Osteocyte (in vitro differentiated cells): ENCODE data around the gene NINJ1. TPM values are rescaled to one million over a fixed set of nuclear protein-coding genes. Genes with fewer than 3 reads are reported as not detected.

Experiments used
- DNase-seq: peaks from one replicate; pipeline ENCODE4 v3.0.0; 2021; ENCODE audit warnings: mixed read lengths; ENCODE audit not compliant: unreplicated experiment; ENCODE audit errors: extremely low spot score
- H3K27ac Mint-ChIP-seq: one replicate; pipeline ENCODE4 v1.8.0; 2021; ENCODE audit warnings: mild to moderate bottlenecking, mixed read lengths; ENCODE audit not compliant: unreplicated experiment
- H3K27me3 Mint-ChIP-seq: one replicate; pipeline ENCODE4 v1.8.0; 2021; ENCODE audit warnings: mixed read lengths; ENCODE audit not compliant: unreplicated experiment
- H3K36me3 Mint-ChIP-seq: one replicate; pipeline ENCODE4 v1.8.0; 2021; ENCODE audit warnings: mixed read lengths; ENCODE audit not compliant: unreplicated experiment
- H3K4me1 Mint-ChIP-seq: one replicate; pipeline ENCODE4 v1.8.0; 2021; ENCODE audit warnings: mixed read lengths; ENCODE audit not compliant: unreplicated experiment
- H3K4me3 Mint-ChIP-seq: one replicate; pipeline ENCODE4 v1.8.0; 2021; ENCODE audit warnings: mild to moderate bottlenecking, moderate library complexity, mixed read lengths; ENCODE audit not compliant: unreplicated experiment
- H3K9me3 Mint-ChIP-seq: one replicate; pipeline ENCODE4 v1.8.0; 2021; ENCODE audit warnings: mixed read lengths; ENCODE audit not compliant: unreplicated experiment
- total RNA-seq: library from RNA; stranded (reverse); gene quantifications from 2 replicates; pipeline ENCODE4 v1.2.1, GENCODE V29; 2021
- TF ChIP-seq, protein P1 (sequence below): fragments of 200-600 bp; sonication (generic); IDR thresholded peaks from 2 replicates; pipeline ENCODE4 v1.5.0; 2021; ENCODE audit warnings: antibody characterized with exemption, mild to moderate bottlenecking, moderate library complexity

NINJ1 gene
- total RNA-seq, 1 donor from 2014 or later: 32.9 TPM

DNA sequence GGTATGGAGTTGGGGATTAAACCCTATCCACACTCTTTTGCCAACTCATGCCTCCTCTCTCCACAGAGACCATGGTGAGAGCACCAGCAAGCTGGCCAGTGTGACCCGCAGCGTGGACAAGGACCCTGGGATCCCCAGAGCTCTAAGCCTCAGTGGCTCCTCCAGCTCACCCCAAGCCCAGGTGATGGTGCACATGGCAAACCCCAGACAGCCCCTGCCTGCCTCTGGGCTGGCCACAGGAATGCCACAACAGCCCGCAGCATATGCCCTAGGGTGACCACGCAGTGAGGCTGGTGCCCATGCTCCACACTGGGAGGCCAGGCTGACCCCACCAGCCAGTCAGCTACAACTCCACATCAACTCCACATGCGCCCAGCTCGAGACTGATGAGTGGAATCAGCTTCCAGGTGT is 49.6 kb downstream of the NINJ1 start:
- Mint-ChIP-seq H3K4me3 (no peak overlapping the region), H3K27me3 (no peaks in the 10 kb centered on the region), H3K27ac (no peak overlapping the region), H3K36me3 (no peaks in the 10 kb centered on the region), H3K4me1 (no peaks in the 10 kb centered on the region), H3K9me3 (no peaks in the 10 kb centered on the region)
- TF ChIP-seq, protein P1, sequence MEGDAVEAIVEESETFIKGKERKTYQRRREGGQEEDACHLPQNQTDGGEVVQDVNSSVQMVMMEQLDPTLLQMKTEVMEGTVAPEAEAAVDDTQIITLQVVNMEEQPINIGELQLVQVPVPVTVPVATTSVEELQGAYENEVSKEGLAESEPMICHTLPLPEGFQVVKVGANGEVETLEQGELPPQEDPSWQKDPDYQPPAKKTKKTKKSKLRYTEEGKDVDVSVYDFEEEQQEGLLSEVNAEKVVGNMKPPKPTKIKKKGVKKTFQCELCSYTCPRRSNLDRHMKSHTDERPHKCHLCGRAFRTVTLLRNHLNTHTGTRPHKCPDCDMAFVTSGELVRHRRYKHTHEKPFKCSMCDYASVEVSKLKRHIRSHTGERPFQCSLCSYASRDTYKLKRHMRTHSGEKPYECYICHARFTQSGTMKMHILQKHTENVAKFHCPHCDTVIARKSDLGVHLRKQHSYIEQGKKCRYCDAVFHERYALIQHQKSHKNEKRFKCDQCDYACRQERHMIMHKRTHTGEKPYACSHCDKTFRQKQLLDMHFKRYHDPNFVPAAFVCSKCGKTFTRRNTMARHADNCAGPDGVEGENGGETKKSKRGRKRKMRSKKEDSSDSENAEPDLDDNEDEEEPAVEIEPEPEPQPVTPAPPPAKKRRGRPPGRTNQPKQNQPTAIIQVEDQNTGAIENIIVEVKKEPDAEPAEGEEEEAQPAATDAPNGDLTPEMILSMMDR: no peak
- DNase-seq: peak; percentile 67

DNA sequence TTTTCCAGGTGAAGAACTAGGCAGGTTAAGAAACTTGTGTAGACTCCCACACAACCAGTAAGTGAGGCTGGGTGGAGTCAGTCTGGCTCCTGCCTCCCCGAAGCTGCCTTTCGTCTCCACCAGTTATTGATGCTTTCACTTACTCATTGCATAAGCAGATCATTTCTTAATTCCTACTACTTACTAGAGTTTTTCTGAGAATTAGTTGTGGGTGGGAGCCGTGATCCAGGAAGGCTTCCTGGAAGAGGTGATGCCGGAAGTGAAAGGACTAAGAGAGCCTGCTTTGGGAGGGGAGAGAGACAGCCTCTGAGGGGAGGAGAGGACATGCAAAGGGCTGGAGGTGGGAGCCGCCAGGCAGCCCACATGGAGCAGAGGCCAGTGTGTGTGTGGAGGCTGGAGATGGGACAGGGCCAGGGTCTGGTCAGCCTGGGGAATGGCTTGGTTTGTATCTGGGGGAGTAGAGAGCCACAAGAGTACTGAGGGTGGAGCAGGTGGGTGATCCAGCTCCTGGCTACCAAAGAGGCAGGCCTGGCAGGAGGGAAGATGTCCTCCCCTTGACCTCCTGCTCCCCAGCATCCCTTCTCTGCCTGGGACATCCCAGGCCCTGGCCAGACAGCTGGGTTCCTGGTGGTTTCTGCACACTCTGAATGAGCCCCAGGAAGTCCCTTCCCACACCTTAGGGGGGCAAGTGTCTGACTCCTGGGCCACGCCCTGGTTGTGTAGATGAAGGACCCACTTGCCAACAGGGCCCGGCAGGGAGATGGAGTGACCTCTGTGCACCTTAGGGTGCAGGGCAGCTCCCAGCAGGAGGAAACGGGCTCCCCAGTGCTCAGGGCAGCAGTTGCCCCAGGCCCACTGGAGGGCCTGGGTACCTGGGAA is 50.2 kb downstream of the NINJ1 start:
- Mint-ChIP-seq H3K4me3 (no peak overlapping the region), H3K4me1 (no peaks in the 10 kb centered on the region), H3K27ac (no peak overlapping the region), H3K27me3 (no peaks in the 10 kb centered on the region), H3K9me3 (no peaks in the 10 kb centered on the region), H3K36me3 (no peaks in the 10 kb centered on the region)
- DNase-seq: peak; percentile 67
- TF ChIP-seq, protein P1: no peak

DNA sequence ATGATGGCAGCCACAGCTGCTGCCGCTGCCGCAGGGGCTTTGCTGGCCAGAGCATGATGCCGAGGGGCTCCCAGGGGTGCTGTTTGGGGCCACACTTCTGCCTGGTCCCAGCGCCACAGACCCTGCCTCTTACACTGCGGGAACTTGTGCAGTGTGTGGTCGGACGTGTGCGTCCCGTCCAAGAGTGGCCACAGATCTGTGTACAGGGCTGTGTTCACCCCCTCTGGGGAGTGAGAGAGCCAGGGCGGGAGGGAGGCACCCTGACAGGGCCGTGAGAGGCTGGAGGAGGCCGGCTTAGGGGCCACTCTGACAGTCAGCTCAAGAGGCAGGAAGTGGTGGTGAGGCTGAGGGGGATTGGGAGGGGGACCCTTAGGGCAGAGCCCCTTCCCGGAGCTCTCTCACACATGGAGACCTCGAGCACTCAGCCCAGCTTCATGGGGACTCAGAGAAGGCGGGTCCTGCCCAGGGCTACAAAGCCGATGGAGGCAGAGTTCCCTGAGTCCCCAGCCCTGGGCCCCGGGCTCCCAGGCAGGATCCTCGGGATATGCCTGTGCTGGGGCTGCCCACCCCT is 51.1 kb downstream of the NINJ1 start:
- Mint-ChIP-seq H3K9me3 (no peaks in the 10 kb centered on the region), H3K36me3 (no peaks in the 10 kb centered on the region), H3K4me3 (no peak overlapping the region), H3K4me1 (no peaks in the 10 kb centered on the region), H3K27me3 (no peaks in the 10 kb centered on the region), H3K27ac (no peak overlapping the region)
- peak; percentile 78 for DNase-seq
- TF ChIP-seq, protein P1: no peak

DNA sequence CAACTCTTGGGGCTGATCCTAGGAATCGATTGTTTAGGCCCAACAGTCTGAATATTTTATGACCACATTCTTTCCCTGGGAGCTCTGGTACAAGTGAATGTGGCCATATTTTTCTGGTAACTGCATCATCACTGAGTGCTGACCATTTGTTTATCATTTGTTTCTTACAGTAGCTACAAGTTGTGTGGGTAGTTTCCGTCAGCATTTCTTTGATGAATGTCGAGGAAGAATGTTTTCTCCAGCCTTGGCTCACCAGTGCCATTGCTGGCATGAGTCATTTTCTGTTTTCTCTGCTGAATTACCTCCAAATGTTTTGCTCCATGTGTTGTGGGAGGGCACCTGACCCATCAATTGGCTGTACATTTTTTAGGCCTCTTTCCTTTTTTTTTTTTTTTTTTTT is 52.1 kb downstream of the NINJ1 start:
- Mint-ChIP-seq H3K9me3 (no peaks in the 10 kb centered on the region), H3K27ac (no peak overlapping the region), H3K27me3 (no peaks in the 10 kb centered on the region), H3K36me3 (no peaks in the 10 kb centered on the region), H3K4me1 (no peaks in the 10 kb centered on the region), H3K4me3 (no peak overlapping the region)
- TF ChIP-seq, protein P1: no peak
- DNase-seq: no peak

DNA sequence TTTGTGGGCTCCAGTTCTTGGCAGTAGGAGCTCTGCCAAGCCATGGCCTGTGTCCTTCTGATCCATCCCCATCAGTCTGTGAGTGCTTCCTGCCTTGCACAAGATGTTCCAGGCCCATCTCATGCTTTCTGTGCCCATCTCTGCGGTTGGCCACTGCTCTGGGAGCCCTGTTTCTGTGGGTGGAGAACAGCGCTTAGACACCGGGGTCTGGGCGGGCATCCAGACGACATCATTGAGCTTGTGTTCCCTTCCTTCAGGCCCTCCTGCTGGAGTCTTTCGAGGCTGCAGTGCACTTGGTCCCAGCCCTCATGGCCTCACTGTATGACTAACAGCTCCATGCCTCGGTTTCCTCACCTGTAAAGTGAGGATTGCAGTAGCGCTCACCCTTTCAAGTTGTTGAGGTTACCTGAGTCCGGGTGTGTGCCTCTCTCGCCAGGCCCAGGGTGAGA is 52.9 kb downstream of the NINJ1 start:
- Mint-ChIP-seq H3K4me3 (no peak overlapping the region), H3K36me3 (no peaks in the 10 kb centered on the region), H3K4me1 (no peaks in the 10 kb centered on the region), H3K27me3 (no peaks in the 10 kb centered on the region), H3K9me3 (no peaks in the 10 kb centered on the region), H3K27ac (no peak overlapping the region)
- TF ChIP-seq, protein P1: no peak
- peak; percentile 64 for DNase-seq
